Sigmoid colon (tissue), 7 donors: Measurements from ENCODE around the gene TP53I3. TPM values are rescaled to one million over a fixed set of nuclear protein-coding genes. Genes with fewer than 3 reads are reported as not detected.
A peak's percentile ranks its signal among the peaks of the same experiment; 100 is the strongest.

Experiments used
- DNase-seq: peaks from one replicate; pipeline ENCODE4 v3.0.0-alpha.2; 2019
- H3K27ac ChIP-seq, 4 donors: fragments of 200-600 bp; sonication (generic); one replicate each; pipeline ENCODE4 v1.5.1; 2016 to 2019; ENCODE audit warnings: mild to moderate bottlenecking in 1 of 4
- H3K27me3 ChIP-seq, 3 donors: fragments of 200-600 bp; sonication (generic); one replicate each; pipeline ENCODE4 v1.5.1; 2019; ENCODE audit warnings: mild to moderate bottlenecking in 1 of 3
- H3K36me3 ChIP-seq, 4 donors: fragments of 200-600 bp; sonication (generic); one replicate each; pipeline ENCODE4 v1.5.1; 2016 to 2019
- H3K4me1 ChIP-seq, 4 donors: fragments of 200-600 bp; sonication (generic); one replicate each; pipeline ENCODE4 v1.5.1; 2017 to 2019
- H3K4me3 ChIP-seq, 4 donors: fragments of 200-600 bp; sonication (generic); one replicate each; pipeline ENCODE4 v1.5.1; 2017 to 2019; ENCODE audit warnings: mild to moderate bottlenecking in 2 of 4, moderate library complexity in 1 of 4
- H3K9me3 ChIP-seq, 4 donors: fragments of 200-600 bp in 3 of 4; sonication (generic) in 3 of 4; one replicate each; pipeline versions ENCODE4 v1.5.1 to v1.6.1; 2013 to 2019
- EP300 ChIP-seq, 4 donors: sonication (generic); formaldehyde crosslinking; IDR thresholded peaks; one replicate each; pipeline ENCODE4 v1.6.1; 2017; ENCODE audit warnings: antibody characterized with exemption in 4 of 4
- POLR2A ChIP-seq, 2 donors: fragments of 450-650 bp; IDR thresholded peaks; one replicate each; pipeline ENCODE4 v1.6.1; 2016; ENCODE audit warnings: antibody characterized with exemption in 2 of 2, mild to moderate bottlenecking in 2 of 2, moderate library complexity in 2 of 2
- POLR2AphosphoS5 ChIP-seq, 4 donors: sonication (generic); formaldehyde crosslinking; IDR thresholded peaks; one replicate each; pipeline ENCODE4 v1.6.1; 2017; ENCODE audit warnings: antibody characterized with exemption in 4 of 4
- WGBS, 2 donors: extraction: QIAGEN DNeasy Blood & Tissue Kit; methylation state at CpG; one replicate each; pipeline ENCODE4 v1.1.7; 2013; 5-methylcytosine and 5-hydroxymethylcytosine counted together
- intact Hi-C: fragments of 100-400 bp; cut with DNase I; formaldehyde crosslinking; loops from one replicate; pipeline ENCODE4 v1.15.1; 2023
- polyA plus RNA-seq, 3 donors: library from polyadenylated mRNA; stranded (reverse); fragments of 200-250 nt; gene quantifications; one replicate each; pipeline ENCODE4 v1.2.3, GENCODE V29; 2013
- total RNA-seq, 4 donors: library from RNA; depleted of rRNA; stranded (reverse); fragments of >200 nt; gene quantifications; one replicate each; pipeline ENCODE4 v1.1.0, GENCODE V29; 2016
- TF ChIP-seq, protein P1 (sequence below), 4 experiments: fragments of 450-650 bp in 3 of 4; fragments of 200-600 bp in 1 of 4; IDR thresholded peaks; one replicate each; pipeline ENCODE4 v1.5.1; 2016 to 2019; ENCODE audit warnings: antibody characterized with exemption in 4 of 4, mild to moderate bottlenecking in 3 of 4, moderate library complexity in 2 of 4
- donor health status: healthy with polysubstance abuse.
- donor health status: Bipolar disorder and iron deficiency.
- donor health status: healthy.

The TP53I3 gene
- total and polyA plus RNA-seq, 7 donors = 3.6 to 144 (median 27.7) TPM

DNA sequence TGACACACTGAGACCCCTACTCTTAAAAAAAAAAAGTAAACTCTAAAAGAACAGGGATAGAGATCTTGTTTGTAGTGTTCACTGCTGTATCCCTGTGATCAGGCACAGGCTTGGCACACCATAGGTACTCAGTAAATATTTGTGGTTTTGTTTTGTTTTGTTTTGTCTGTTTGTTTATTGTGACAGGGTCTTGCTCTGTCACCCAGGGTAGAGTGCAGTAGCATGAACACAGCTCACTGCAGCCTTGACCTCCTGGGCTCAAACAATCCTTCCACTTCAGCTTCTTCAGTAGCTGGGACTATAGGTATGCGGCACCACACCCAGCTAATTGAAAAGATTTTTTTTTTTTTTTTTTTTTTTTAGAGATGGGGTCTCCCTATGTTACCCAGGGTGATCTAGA, 31.7 kb downstream of the TP53I3 start:
- Histone ChIP-seq H3K27me3 (no peaks in the 10 kb centered on the region), H3K9me3 (no peaks in the 10 kb centered on the region), H3K4me3 (no peak overlapping the region), H3K36me3 (no peaks in the 10 kb centered on the region), H3K27ac (no peak overlapping the region), H3K4me1 (peaks cover 0 to 21% (median 15%) of the 10 kb centered on the region in 4 donors)
- intact Hi-C loops = no loop called here
- TF ChIP-seq, protein P1, sequence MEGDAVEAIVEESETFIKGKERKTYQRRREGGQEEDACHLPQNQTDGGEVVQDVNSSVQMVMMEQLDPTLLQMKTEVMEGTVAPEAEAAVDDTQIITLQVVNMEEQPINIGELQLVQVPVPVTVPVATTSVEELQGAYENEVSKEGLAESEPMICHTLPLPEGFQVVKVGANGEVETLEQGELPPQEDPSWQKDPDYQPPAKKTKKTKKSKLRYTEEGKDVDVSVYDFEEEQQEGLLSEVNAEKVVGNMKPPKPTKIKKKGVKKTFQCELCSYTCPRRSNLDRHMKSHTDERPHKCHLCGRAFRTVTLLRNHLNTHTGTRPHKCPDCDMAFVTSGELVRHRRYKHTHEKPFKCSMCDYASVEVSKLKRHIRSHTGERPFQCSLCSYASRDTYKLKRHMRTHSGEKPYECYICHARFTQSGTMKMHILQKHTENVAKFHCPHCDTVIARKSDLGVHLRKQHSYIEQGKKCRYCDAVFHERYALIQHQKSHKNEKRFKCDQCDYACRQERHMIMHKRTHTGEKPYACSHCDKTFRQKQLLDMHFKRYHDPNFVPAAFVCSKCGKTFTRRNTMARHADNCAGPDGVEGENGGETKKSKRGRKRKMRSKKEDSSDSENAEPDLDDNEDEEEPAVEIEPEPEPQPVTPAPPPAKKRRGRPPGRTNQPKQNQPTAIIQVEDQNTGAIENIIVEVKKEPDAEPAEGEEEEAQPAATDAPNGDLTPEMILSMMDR (IDR thresholded peaks at IDR 0.05) = no peak
- no peak for DNase-seq
- WGBS, 2 donors = 94 to 97% methylated on average over 1 of the region's 1 CpG

DNA sequence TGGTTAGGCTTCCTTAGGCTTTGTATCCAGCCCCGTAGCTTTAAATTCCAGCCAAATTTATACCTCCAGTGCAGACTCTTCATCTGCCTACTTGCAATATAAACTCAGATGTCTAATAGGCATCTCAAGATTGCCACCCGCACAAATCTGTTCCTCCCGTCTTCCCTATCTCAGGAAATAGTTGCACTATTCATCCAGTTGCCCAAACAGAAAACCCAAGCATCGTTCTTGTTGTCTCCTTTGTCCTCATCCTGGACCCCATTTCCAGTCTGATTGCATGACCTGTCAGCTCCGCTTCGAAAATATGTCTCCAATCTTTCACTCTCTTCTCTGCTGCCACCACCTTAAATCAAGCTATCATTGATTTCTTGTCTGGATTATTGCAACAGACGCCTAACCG, 32.8 kb downstream of the TP53I3 start:
- Histone ChIP-seq H3K36me3 (no peaks in the 10 kb centered on the region), H3K27ac (no peak overlapping the region), H3K4me3 (no peak overlapping the region), H3K27me3 (no peaks in the 10 kb centered on the region), H3K4me1 (peaks cover 0 to 27% (median 18%) of the 10 kb centered on the region in 4 donors), H3K9me3 (no peaks in the 10 kb centered on the region)
- intact Hi-C loops = no loop called here
- 78 to 86% methylated on average over 8 of the region's 8 CpGs for WGBS, 2 donors
- no peak for DNase-seq
- TF ChIP-seq POLR2A (IDR thresholded peaks at IDR 0.05) = no peak
- no peak for TF ChIP-seq POLR2AphosphoS5 (IDR thresholded peaks at IDR 0.05)
- TF ChIP-seq, protein P1 (IDR thresholded peaks at IDR 0.05) = no peak

DNA sequence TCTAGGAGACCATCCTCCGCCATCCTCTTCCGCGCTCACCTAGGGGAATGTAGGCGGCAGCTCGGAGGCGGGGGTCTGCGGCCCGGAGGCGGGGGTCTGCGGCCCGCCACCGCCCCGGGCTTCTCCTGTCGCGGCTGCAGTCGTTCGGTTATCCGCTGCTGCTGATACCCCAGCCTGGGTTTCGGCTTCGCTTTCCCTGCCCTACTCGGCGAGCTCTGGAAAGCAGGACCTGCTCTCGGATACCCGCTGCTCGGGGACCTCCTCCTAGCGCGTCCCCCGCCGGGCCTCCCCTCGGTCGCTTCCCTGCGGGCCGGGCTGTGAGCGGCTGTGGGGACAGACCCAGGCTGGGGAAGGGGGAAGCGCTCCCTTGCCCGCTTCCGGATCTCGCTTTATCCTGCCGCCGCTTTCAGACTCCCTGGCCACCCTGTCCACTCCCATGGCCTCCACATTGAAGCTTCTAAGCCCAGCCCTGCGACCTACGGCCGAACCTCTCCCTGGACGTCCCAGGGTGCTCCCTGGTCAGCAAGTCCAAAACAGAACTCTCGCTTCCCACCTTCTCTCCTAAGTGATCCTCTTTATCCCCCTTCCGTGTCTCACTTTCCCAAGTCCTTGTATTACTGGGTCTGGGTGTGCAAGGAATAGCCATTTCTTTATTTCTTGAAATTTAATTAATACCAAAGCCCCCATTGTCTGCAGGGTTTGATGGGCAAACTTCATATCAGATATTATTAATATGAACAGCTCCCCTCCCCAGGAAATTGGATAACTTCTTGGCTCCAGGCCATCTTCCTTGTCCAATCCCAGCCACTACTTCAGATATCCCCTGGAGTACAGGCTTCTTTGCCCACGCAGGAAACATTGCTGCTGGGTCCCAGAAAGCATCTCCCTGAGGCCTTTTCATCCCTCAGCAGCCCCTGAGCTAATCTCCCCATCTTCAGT, 34.3 kb downstream of the TP53I3 start:
- 10 to 19% methylated on average over 47 of the region's 47 CpGs for WGBS, 2 donors

DNA sequence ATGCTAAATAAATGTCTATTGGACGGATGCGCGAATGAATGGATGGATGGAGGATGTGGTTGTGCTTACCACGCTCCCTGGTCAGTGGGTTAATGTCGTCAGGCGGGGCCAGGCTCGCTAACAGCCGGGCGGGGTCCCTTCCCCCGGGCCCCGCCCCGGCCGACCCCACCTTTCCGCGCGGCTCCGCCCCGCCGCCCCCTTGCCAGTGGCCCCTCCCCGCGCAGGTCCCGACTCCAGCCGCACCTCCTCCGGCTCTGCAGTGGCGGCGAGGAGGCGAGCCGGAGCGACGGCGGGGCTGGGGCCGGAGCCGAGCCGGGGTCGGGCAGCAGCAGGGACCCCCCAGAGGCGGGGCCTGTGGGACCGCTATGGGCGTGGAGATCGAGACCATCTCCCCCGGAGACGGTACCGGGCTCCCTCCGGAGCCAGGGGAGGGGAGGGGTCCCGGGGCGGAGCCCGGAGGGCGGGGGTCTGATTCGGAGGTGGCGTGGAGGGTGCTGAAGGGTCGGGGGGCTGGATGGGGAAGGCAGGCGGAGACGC, 35.1 kb downstream of the TP53I3 start, which contains the start of gene FKBP1B:
FKBP1B (plus strand) TSS at position 257 of the 537 bp plus-strand sequence; CDS start at position 366, 109 bp downstream.
- TF ChIP-seq, protein P1 (IDR thresholded peaks at IDR 0.05) = no peak
- TF ChIP-seq POLR2A (IDR thresholded peaks at IDR 0.05) = no peak
- no peak for TF ChIP-seq EP300 (IDR thresholded peaks at IDR 0.05)
- peak in 1 of 4 donors; percentile 49 for TF ChIP-seq POLR2AphosphoS5 (IDR thresholded peaks at IDR 0.05)
- no peaks in the 10 kb centered on the region for H3K9me3 ChIP-seq
- peaks cover 0 to 41% (median 28%) of the 10 kb centered on the region in 4 donors for H3K4me1 ChIP-seq
- DNase-seq = peak; percentile 72
- peak within 1 kb of the TSS; percentile 47 to 64 (median 60) for H3K27ac ChIP-seq
- peak within 1 kb of the TSS; percentile 50 to 76 (median 74) for H3K4me3 ChIP-seq
- H3K36me3 ChIP-seq = no peaks in the 10 kb centered on the region
- intact Hi-C loops = loop anchor here (5.0 kb wide), 1 partner anchor 107 kb away; the partner anchor contains the start of gene UBXN2A
- H3K27me3 ChIP-seq = no peaks in the 10 kb centered on the region
- WGBS, 2 donors = 1% methylated on average over 52 of the region's 52 CpGs

More for the DNA sequence above, 34.3 kb downstream of the TP53I3 start:
- TF ChIP-seq POLR2A (IDR thresholded peaks at IDR 0.05) (no peak), EP300 (IDR thresholded peaks at IDR 0.05) (no peak), POLR2AphosphoS5 (IDR thresholded peaks at IDR 0.05) (no peak)
- TF ChIP-seq, protein P1 (IDR thresholded peaks at IDR 0.05) = no peak
- DNase-seq = peak; percentile 70
- intact Hi-C loops = no loop called here
- H3K27ac ChIP-seq = peak overlapping the region; percentile 47 to 64 (median 60)
- H3K4me3 ChIP-seq = peak overlapping the region; percentile 50 to 76 (median 74)
- H3K4me1 ChIP-seq = peaks cover 0 to 41% (median 28%) of the 10 kb centered on the region in 4 donors
- no peaks in the 10 kb centered on the region for H3K9me3 ChIP-seq
- no peaks in the 10 kb centered on the region for H3K36me3 ChIP-seq
- no peaks in the 10 kb centered on the region for H3K27me3 ChIP-seq
